NCI-H1436 treated with DMSO at 0.1 percent for 48 hours (cell line): Measurements from ENCODE around the gene CC2D1A.

Source experiments
- DNase-seq: peaks from one replicate; lab custom pipeline; 2025; lab: John Stamatoyannopoulos, UW

CC2D1A gene

DNA sequence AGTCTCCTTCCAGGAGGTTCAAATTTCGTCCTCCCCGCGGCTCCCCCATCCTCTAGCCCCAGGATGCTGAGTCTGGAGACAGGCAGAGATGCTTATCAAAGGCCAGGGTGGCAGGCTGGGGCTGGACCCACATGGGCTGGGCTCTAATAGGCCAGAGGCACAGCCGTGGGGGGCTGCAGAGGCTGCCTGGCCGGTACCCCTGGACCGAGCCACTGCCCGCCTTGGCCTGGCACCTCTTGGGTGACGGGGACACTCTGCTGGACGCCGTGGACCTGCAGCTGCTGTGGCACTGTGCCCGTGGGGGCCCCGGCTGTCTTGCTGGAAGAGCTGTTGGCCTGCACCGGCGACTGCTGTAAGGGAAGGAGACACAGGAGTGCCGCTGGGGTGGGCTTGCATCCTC, 74.3 kb downstream of the CC2D1A start:
- no peak for DNase-seq
